OCI-M2 (cell line): ENCODE measurements around the gene EGLN2.
"Not testable (repeated sequence)": the region's sequence is repeated elsewhere in the genome, so short reads cannot be mapped to it uniquely, and the experiment has no call there.

Source experiments
- DNase-seq: peaks from one replicate; lab custom pipeline; 2025; ENCODE audit not compliant: unreplicated experiment; lab: John Stamatoyannopoulos, UW

Gene EGLN2

DNA sequence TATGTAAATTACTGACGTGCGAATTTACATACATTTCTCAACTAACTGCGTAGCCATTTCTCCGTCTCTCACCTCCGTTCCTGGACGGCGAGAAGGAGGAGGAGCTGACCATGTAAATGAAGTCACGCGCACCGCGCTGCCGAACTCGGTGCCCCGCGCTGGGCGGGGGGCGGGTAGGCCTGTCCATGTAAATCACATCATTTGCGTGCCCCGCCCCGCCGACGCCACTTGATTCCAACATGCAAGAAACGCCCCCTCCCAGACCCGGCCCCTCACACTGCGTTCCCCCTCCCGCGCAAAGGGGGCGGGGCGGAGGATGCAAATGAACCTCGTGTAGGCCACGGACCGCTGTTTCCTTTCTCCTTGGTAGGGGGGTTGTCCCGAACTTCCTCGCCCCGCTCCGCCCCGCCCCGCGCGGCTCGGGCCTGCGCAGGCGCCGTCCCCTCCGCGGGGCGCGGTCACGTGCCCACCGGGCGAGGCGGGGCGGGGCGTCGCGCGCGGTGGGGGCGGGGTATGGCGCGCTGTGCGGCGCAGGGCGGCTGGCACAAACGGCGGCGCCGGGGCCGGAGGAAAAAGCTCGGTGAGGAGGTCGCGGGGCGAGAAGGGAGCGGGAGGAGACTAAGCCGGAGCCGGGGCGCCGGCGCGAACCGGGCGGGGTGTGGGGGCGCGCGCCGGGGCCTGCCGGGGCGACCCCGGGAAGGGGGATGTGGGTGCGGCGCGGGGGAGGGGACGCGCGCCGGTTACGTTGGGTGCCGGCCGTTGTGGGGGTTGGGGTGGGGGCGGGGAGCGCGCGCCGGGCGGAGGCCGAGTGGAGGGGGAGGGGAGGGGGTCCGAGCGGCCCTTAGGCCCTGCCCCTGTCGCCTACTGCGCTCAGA lies at the start of gene EGLN2:
Gene EGLN2, plus strand, starts transcription at position 509 of the 875 bp plus-strand sequence. CDS start 1,382 bp downstream, outside the sequence.
- DNase-seq = peak; percentile 96

DNA sequence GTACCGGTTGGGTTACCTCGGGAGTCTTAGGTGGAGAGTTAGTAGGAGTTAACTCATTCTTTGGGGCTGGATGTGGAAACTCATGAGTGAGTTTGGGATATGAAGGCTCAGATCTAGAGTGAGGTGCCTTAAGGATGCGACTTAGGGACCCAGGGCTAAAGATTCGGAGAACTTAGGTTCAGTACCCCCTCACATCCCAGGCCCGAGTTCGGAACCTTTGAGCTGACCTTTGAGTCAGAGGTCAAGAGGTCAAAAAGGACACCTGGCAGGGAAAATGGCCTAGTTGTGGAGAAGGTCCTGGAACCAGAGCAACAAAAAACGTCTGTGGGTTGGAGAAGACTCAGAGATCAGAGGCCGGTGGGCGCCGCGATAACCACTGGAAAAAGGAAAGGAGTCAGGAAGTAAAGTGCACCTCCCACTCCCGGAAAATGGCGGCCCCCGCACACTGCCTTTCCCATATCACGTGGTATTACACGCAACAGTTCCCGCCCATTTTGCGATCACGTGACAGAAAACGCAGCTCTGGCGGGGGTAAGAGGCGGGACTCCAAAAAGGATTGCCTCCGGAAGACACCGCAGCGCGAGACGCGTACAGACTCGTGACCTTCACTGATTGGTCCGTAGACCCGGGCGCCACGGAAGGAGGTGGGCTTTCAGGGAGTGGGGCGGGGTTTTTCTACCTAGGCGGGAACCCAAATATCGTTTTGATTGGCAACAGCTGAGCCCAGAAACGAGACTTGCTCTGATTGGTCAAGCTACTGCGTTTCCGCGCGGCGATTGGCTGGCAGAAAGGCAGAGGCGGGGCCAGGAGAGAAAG lies 48.7 kb upstream of the EGLN2 start, which contains the start of gene ACTMAP:
Gene ACTMAP, minus strand, starts transcription at position 420 of the 816 bp plus-strand sequence. CDS start 674 bp downstream, outside the sequence.
- DNase-seq = peak; percentile 97

DNA sequence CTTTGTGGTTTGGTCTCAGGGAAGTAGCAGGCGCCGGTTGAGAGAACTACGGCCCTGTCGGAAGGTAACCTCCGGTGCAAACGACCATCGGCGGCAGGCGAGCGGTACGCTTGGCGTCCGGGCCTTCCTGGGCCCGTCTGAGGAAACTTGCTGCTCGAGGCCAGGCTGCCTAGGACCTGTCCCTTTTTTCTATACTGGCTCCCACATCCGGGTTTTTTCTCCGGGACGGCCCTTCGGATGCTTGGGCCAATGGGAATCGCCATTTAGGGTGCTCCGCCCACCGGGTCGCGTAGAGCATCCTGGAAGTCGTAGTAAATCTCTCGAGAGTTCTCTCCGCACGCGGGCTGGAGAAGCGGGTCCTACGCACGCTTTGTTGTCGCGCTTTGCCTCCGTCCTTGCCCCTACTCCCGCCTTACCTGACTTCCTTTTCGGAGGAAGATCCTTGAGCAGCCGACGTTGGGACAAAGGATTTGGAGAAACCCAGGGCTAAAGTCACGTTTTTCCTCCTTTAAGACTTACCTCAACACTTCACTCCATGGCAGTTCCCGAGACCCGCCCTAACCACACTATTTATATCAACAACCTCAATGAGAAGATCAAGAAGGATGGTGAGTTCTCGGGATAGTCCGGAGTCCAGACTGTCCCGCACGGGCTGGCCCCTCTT lies 48.0 kb upstream of the EGLN2 start, which contains the start of gene SNRPA:
Gene SNRPA, plus strand, starts transcription at position 330 of the 664 bp plus-strand sequence. Its CDS starts 206 bp downstream, at position 536.
- peak; percentile 97 for DNase-seq

DNA sequence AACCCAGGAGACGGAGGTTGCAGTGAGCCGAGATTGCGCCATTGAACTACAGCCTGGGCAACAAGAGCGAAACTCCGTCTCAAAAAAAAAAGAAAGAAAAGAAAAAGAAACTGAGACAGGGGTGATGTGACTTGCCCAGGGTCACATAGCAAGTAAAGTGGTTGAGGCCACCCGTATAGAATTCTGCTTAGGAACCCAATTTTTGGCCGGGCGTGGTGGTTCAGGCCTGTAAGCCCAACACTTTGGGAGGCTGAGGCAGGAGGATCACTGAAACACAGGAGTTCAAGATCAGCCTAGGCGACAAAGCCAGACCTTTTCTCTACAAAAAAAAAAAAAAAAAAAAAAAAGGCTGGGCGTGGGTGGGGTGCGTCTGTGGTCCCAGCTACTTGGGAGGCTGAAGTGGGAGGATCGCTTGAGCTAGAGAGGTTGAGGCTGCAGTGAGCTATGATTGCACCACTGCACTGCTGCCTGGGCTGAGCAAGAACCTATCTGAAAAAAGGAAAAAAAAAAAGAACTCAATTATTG lies 46.7 kb upstream of the EGLN2 start:
- no peak for DNase-seq

DNA sequence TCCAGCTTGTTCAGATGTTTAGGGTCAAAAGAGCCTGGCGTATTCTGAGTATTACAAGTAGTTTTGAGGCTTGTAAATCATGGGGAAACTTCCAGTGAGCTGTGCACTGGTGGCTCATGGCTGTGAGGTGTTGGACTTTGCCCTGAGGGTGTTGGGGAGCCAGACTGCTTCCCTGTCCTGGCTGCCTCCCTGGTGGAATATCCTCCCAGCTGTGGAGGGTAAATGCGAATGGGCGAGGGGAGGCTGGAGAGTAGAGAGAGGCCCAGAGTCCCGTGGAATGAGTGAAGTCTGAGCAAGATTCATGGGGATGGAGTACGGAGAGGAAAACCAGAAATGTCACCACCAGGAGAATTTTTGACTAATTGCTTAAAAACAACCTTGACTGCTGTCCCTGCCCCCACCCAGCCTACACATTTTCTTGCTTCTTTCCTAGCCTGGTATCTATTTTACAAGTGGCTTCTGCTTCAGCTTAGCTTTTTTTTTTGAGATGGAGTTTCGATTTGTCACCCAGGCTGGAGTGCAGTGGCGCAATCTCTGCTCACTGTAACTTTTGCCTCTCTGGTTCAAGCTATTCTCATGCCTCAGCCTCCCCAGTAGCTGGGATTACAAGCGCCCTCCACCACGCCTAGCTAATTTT lies 44.3 kb upstream of the EGLN2 start:
- DNase-seq = no peak

DNA sequence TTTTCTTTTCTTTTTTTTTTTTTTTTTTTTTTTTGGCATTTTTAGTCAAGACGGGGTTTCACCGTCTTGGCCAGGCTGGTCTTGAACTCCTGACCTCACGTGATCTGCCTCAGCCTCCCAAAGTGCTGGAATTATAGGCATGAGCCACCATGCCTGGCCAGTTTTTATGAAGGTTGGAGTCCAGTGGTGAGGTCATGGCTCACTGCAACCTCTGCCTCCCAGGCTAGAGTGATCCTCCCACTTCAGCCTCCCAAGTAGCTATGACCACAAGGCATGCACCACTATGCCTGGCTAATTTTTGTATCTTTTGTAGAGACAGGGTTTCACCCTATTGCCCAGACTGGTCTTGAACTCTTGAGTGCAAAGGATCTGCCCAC lies 43.8 kb upstream of the EGLN2 start:
- DNase-seq = no peak

DNA sequence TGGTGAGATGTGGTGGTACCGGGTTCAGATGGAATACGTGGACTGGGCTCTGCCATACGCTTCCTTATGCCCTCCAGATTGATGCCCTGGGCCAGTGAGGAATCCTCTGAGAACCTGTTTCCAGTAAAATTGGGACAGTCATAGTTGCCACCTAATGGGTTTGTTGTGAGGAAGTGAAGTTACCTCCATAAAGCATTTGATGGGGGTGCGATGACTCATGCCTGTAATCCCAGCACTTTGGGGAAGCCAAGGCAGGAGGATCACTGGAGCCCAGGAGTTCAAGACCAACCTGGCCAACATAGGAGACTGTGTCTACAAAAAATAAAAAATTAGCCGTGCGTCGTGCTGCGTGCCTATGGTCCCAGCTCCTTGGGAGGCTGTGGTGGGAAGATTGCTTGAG lies 43.2 kb upstream of the EGLN2 start:
- DNase-seq = no peak

DNA sequence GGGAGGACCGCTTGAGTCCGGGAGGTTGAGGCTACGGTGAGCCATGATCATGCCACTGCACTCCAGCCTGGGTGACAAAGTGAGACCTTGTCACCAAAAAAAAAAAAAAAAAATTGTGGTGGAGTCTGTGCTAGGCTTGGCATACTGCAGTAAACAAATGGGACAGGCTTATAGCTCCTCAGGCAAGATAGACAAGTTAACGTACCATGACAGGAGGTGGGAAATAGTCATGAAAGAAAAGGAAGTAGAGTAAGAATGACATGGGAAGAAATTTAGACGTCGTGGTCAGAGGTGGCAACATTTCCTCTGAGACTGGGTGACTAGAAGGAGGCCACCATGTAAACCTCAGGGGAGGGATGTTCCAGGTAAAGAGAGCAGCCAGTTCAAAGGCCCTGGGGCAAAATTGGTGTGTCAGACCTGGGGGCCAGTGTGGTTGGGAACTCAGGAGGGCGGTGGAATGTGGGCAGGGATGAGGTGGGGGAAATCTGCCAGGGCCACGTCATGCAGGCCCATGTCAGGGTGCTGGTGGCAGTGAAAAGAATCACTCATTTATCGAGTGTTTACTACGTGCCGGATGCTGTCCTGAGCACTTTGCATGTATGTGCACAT lies 42.4 kb upstream of the EGLN2 start:
- no peak for DNase-seq

DNA sequence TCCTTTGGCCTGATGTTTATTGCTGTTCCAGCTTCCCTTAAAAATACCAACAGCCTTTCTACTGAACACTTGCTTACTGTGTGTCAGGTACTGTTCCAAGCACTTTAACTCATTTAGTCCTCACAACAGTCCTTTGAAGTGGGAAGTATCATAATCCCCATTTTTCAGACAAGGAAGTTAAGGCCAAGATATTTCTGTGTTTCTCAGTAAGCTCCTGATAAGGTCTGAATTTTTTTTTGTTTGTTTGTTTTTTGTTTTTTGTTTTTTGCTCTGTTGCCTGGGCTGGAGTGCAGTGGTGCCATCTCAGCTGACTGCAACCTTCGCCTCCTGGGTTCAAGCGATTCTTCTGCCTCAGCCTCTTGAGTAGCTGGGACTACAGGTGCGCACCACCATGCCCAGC lies 40.5 kb upstream of the EGLN2 start:
- DNase-seq = no peak

DNA sequence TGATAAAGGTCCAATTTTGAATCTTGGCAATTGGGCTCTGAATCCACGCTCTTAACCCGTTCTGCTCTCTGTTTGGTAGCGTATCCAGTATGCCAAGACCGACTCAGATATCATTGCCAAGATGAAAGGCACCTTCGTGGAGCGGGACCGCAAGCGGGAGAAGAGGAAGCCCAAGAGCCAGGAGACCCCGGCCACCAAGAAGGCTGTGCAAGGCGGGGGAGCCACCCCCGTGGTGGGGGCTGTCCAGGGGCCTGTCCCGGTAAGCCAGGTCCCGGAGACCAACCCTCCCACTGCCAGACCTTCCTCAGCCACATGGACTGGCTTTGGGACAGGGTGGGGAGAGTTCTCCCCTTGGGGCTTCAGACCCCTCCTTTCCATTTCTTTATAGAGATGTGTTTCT lies 39.6 kb upstream of the EGLN2 start:
- DNase-seq = no peak

DNA sequence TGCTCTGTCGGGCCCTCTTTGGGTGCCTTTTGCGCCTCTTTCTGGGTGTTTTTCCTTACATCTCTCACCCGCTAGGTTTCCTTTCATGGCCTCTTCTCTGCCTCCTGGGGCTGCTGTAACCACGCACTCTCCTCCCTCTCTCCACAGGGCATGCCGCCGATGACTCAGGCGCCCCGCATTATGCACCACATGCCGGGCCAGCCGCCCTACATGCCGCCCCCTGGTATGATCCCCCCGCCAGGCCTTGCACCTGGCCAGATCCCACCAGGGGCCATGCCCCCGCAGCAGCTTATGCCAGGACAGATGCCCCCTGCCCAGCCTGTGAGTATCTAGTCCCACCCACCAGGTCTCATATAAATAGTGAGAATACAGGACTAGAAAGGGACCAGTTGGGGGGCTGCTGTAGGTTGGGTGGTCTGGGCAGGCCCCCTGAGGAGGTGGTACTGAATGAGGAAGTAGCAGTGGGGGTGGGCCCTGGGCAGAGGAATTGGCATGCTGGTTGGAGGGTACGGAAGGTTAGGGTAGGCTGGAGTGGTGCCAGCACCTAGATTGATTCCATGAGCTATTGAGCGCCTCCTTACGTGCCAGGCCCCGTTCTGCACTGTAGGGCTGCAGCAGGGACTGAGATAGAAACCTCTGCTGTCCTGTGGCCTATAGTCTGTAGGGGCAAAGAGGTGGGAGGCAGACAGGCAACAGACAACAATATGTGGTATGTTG lies 36.1 kb upstream of the EGLN2 start:
- no peak for DNase-seq

DNA sequence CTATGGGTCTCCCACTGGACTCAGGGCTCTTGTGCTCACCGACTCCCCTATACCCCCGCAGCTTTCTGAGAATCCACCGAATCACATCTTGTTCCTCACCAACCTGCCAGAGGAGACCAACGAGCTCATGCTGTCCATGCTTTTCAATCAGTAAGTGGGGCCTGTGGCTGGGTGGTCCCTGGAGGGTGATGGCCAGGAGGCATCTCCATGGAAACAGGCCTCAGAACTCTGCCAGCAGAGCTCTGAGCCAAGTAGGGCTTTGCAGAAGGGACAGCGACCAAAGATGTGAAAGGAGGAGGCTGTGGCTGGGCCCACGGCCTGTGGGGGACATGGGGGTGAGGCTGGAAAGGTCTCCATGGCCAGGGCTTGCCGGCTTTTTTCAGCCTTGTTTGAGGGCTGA lies 35.5 kb upstream of the EGLN2 start:
- DNase-seq = no peak

DNA sequence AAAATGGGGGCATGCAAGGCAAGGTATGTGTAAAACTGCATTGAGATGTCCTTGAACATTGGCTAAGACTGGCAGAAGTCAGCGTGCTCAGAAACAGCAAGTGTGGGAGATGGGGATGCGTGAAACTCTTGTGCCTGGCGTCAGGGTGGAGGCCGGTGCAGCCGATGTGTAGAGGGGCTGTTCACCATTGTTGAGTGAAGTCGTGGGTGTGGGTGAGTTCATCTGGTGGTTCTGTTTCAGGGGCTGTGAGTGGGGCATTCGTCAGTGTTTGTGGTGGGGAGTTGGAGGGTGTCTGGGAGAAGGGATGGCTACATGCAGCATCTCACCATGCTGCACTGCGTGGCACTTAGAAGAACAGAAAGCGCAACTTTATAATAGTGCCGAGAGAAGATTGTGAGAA lies 35.0 kb upstream of the EGLN2 start:
- DNase-seq = no peak

DNA sequence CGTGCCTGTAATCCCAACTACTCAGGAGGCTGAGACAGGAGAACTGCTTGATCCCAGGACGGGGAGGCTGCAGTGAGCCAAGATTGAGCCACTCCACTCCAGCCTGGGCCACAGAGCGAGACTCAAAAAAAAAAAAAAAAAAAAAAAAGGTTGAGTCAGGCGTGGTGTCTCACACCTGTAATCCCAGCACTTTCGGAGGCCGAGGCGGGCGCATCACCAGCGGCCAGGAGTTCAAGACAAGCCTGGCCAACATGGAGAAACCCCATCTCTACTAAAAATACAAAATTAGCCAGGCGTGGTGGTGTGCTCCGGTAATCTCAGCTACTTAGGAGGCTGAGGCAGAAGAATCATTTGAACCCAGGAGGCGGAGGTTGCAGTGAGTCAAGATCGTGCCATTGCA lies 32.6 kb upstream of the EGLN2 start:
- DNase-seq = not testable (repeated sequence)

DNA sequence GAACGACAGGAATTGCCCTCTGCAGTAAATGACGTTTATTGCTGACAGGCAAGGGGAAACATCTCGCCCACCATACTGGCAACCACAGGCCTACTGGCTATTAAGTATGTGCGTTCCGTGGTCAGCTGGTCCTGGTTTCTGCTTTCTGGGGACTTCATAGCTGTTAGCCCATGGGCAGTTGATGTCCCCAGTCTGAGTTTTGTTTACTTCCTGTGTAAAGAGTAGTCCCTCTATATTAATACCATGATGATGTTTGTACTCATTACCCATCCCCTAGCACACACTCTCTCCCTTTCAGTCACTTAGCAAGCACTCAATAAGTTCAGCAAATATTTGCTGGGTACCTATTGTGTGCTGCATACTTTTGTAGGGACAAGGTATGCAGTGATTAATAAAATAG lies 30.1 kb upstream of the EGLN2 start:
- no peak for DNase-seq

DNA sequence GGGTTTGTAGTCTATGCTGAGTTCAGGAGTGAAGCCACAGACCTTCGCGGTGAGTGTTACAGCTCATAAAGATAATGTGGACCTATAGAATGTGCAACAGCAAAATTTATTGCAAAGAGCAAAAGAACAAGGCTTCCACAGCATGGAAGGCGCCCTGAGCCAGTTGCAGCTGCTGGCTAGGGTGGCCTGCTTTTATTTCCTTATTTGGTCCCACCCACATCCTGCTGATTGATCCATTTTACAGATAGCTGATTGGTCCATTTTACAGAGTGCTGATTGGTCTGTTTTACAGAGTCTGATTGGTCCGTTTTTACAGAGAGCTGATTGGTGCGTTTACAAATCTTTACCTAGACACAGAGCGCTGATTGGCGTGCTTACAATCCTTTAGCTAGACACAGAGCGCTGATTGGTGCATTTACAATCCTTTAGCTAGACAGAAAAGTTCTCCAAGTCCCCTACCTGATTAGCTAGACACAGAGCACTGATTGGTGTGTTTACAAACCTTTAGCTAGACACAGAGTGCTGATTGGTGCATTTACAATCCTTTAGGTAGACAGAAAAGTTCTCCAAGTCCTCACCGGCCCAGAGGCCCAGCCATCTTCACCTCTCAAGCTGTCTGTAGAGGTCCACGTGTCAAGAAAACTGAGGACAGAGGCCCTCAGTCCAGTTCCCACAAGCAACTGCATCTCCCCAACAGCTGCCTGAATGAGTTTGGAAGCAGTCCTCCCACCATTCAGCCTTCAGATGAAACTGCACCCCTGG lies 27.7 kb upstream of the EGLN2 start:
- not testable (repeated sequence) for DNase-seq

DNA sequence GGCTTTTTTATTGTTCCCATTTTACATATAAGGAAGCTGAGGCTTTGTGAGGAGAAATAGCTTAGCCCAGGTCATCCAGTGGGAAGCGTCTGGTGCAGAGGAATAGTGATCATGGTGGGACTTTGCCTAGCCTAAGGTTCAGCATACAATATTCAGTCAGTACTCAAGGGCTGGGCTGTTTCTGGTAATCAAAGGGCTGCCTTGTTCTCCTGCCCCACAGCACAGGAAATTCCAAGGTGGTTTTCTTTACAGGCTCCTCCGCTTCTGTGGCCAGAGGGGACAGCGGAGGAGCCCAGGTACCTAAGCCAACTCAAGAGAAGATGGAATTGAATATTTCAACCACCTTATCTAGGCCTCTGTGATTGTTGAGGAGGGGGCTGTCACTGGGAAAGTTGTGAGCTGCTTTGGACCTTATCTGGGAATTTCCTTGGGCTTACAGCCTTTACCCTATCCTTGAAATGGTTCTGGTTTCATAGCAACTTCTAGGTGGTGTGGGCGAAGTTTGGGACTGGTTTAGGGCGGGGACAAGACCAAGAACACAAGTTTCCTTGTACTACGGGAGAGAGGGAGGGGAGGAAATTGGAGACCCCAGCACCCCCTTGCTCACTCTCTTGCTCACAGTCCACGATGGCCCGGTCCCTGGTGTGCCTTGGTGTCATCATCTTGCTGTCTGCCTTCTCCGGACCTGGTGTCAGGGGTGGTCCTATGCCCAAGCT lies 23.9 kb upstream of the EGLN2 start, which contains the start of gene MIA:
Gene MIA, plus strand, starts transcription at position 606 of the 716 bp plus-strand sequence. Its CDS starts 22 bp downstream, at position 628.
- DNase-seq = no peak

DNA sequence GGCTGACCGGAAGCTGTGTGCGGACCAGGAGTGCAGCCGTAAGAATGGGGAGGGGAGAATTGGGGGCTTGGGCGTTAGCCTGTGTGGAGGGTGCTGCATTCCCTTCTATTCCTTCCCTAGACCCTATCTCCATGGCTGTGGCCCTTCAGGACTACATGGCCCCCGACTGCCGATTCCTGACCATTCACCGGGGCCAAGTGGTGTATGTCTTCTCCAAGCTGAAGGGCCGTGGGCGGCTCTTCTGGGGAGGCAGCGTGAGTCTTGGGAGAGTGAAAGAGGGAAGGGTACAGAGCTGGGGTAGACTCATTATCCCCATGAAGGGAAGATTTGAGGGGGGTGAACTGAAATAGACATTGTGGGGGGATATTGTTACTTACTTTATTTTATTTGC lies 23.4 kb upstream of the EGLN2 start:
- no peak for DNase-seq
